Mucosa of descending colon (tissue), 3 donors: ENCODE results near the gene ANKRD33. TPM values are rescaled to one million over a fixed set of nuclear protein-coding genes. Genes with fewer than 3 reads are reported as not detected.

Experiments
- ATAC-seq: fragments of 200-7000 bp; cut with Tn5 transposase; one replicate; pipeline ENCODE4 v1.9.1; 2020; ENCODE audit warnings: mild to moderate bottlenecking, moderate library complexity
- DNase-seq, 3 donors: peaks; one replicate each; pipeline ENCODE4 v3.0.0-alpha.2; 2020
- H3K36me3 ChIP-seq: fragments of 200-600 bp; one replicate; pipeline ENCODE4 v1.8.0; 2021; ENCODE audit warnings: low read depth, mild to moderate bottlenecking
- H3K4me1 ChIP-seq: fragments of 200-600 bp; one replicate; pipeline ENCODE4 v1.8.0; 2021; ENCODE audit warnings: low read depth, mild to moderate bottlenecking
- H3K4me3 ChIP-seq: fragments of 200-600 bp; one replicate; pipeline ENCODE4 v1.8.0; 2021; ENCODE audit warnings: mild to moderate bottlenecking
- H3K9me3 ChIP-seq: fragments of 200-600 bp; one replicate; pipeline ENCODE4 v1.8.0; 2021; ENCODE audit warnings: mild to moderate bottlenecking
- intact Hi-C, 2 donors: fragments of 100-400 bp; cut with DNase I in 1 of 2; cut with micrococcal nuclease in 1 of 2; formaldehyde crosslinking; loops; one replicate each; pipeline versions ENCODE4 v1.11.0 to v1.11.1; 2022; cut with DNase I, micrococcal nuclease
- total RNA-seq, 3 donors: library from RNA; stranded (reverse); fragmentation: NEBNext Ultra II Directional in 2 of 3; extraction: Animal tissue kit (Norgen Biotek cat#: 25700) in 2 of 3; gene quantifications; one replicate each; pipeline versions ENCODE4 v1.2.1 to v1.2.4, GENCODE V29; 2021 to 2023
- TF ChIP-seq, protein P1 (sequence below): fragments of 200-600 bp; IDR thresholded peaks from one replicate; pipeline ENCODE4 v1.8.0; 2022; ENCODE audit warnings: antibody characterized with exemption, mild to moderate bottlenecking
- donor health status: DM: no; HTN: no; CAD: no; lungs with moderate emphysema.
- donor health status: DM: no; HTN: no; CAD: no.
- donor health status: DM: no; HTN: yes; CAD: no.

Gene ANKRD33
- total RNA-seq, 3 donors from 2014 or later, result 0.46 TPM; not detected in 2

DNA sequence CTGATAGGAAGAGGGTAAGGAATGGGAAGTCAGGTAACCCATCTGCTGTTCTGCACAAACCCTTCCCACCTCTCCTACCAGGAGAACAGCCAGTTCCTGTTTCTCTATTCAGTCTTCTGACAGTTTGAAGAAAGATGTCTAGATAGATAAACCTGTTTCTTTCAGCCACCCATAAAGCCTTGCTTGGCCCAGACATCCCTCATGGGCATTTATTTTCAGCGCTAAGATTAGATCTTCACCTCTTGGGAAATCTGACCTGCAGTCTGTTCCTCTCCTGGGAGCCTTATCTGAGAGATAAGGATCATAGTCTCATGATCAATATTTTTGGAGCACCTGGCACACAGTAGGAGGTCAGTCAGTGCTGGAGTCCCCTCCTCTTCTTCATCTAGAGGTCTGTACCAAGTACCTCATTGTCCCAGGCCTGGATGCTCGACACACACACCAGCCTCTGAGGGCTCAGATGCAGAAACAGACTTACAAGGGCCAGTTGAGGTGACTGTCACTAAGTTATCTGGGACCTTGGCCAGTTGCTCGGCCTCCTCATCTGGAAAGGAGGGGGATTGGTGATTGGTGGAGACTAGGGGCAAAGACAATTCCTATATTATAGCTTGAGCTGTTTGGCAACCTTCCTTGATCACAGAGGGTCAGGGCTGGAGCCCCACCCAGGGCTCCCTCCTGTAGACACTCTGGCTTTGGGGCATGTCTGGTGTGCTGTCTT lies 37.6 kb downstream of the ANKRD33 start:
- intact Hi-C loops, result loop anchor here in 1 of 2 donors (5.0 kb wide), 1 partner anchor 57 kb away; no protein-coding TSS in a partner anchor
- DNase-seq, result no peak
- no peak for ATAC-seq
- Histone ChIP-seq H3K4me1 (peaks cover 15% of the 10 kb centered on the region), H3K4me3 (no peak overlapping the region), H3K9me3 (no peaks in the 10 kb centered on the region), H3K36me3 (no peaks in the 10 kb centered on the region)
- TF ChIP-seq, protein P1, sequence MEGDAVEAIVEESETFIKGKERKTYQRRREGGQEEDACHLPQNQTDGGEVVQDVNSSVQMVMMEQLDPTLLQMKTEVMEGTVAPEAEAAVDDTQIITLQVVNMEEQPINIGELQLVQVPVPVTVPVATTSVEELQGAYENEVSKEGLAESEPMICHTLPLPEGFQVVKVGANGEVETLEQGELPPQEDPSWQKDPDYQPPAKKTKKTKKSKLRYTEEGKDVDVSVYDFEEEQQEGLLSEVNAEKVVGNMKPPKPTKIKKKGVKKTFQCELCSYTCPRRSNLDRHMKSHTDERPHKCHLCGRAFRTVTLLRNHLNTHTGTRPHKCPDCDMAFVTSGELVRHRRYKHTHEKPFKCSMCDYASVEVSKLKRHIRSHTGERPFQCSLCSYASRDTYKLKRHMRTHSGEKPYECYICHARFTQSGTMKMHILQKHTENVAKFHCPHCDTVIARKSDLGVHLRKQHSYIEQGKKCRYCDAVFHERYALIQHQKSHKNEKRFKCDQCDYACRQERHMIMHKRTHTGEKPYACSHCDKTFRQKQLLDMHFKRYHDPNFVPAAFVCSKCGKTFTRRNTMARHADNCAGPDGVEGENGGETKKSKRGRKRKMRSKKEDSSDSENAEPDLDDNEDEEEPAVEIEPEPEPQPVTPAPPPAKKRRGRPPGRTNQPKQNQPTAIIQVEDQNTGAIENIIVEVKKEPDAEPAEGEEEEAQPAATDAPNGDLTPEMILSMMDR, result no peak

DNA sequence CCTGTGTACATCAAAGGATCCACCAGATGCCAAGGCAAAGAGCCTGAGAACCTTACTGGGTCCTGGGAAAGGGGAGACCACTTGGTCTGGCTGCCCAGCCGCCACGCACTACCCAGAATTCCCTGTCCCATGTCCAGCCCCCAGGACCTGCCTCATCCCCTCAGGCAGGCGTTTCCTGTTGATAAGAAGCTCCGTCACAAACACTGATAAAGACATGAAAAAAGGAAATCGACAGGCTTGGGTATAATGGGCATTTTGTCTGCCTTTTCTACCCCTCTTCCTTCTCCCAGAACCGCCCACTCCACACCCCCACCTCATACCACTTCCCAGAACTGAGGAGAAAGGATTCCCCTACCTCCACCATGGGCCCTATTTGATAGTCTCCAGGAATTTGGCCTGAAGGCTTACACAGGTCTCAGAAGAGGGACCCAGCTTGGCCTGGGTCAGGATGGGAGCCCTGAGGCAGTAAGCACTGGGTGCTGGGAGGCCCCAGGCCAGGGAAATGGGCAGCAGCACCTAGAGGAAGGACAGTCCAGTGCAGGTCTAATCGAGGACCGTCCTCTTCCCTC lies 38.2 kb downstream of the ANKRD33 start:
- Histone ChIP-seq H3K4me1 (peaks cover 15% of the 10 kb centered on the region), H3K36me3 (no peaks in the 10 kb centered on the region), H3K4me3 (no peak overlapping the region), H3K9me3 (no peaks in the 10 kb centered on the region)
- TF ChIP-seq, protein P1, result no peak
- intact Hi-C loops, result loop anchor here in 1 of 2 donors (5.0 kb wide), 1 partner anchor 56 kb away; no protein-coding TSS in a partner anchor
- no peak for DNase-seq
- ATAC-seq, result no peak

DNA sequence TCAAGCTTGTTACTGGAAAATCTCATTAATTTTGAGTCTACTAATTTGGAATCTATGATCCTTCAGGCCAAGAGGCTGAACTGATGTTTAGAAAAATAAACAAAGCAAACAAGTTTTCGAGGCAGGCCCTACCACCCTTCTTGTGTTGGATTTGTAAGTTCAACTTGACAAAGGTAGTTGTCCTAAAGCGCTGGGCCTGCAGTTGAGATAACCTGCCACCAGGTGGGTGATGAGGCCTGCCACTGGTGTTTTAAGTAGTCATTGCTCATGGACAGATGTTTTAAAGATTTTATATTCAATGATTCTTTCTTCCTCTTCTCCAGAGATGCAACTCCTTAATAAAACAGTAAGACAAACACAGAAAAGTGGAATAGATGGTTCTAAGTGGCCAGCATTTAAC lies 38.8 kb downstream of the ANKRD33 start:
- ATAC-seq, result peak; percentile 40
- peak in 2 of 3 donors; percentile 81 to 86 for DNase-seq
- H3K9me3 ChIP-seq, result no peaks in the 10 kb centered on the region

DNA sequence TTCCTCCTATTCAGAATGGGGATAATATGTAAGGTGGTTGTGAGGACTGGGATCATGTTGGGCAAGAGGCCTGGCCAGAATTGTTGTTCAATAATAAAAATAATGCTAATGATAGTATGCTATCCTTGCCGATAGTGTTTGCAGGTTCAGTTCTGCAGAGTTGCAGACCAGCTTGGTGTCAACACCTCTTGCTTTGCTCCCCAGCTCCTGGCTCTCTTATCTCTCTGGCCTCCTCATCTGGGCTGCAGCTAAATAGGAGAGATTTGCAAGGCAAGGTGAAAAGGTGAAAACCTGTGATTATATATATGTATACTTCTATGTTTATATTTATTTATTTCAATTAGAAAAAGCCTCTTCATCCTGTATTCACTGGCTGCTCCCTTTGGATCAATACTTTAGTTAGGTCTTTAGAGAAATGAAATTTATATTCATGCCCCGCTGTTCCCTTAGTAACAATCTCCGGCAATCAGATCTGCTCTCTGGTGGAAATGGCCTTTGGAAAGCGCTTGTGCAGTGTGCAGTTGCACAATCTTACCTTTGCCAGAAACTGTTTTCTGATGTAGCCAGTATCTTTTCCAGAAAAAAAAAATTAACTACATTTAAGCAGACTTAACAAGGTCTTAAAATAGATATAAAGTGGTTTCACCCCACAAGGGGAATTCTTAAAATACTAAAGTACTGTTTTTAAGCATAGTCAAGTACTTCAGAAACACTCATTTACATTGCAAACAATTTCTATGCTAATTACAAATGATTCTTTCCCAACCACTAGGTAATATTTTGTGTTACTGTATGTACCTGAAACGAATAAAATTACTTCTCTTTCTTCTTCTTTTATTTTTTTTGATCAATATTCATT lies 44.5 kb downstream of the ANKRD33 start:
- intact Hi-C loops, result no loop called here
- ATAC-seq (no peak), DNase-seq (no peak)
- no peaks in the 10 kb centered on the region for H3K36me3 ChIP-seq
- H3K9me3 ChIP-seq, result no peaks in the 10 kb centered on the region
- TF ChIP-seq, protein P1, result no peak
- no peaks in the 10 kb centered on the region for H3K4me1 ChIP-seq
- H3K4me3 ChIP-seq, result no peak overlapping the region

More for the DNA sequence above, 38.8 kb downstream of the ANKRD33 start:
- no peak overlapping the region for H3K4me3 ChIP-seq
- intact Hi-C loops, result loop anchor here in 1 of 2 donors (5.0 kb wide), 1 partner anchor 56 kb away; no protein-coding TSS in a partner anchor
- peaks cover 15% of the 10 kb centered on the region for H3K4me1 ChIP-seq
- no peaks in the 10 kb centered on the region for H3K36me3 ChIP-seq
- TF ChIP-seq, protein P1, result peak; percentile 43

DNA sequence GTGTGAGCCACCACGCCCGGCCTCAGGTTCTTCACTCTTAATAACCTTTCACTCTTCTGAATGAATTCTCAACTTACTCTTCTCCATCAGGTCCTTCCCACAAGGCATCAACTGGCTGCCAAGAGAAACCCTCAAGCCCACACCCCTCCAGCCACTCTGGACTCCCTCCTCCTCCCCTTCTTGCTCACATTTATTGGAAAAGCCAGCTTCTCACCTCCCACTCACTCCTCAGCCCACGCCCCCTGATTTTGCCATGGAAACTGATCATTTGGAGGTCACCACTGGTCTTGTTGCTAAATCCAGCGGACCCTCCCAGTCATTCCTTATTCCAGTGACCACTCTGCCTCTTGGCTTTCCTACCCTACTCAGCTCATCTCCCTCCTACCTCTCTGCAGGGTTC lies 46.2 kb downstream of the ANKRD33 start:
- H3K9me3 ChIP-seq, result no peaks in the 10 kb centered on the region
- H3K4me3 ChIP-seq, result no peak overlapping the region
- H3K36me3 ChIP-seq, result no peaks in the 10 kb centered on the region
- DNase-seq (no peak), ATAC-seq (no peak)
- H3K4me1 ChIP-seq, result peaks cover 2% of the 10 kb centered on the region
- TF ChIP-seq, protein P1, result no peak
- intact Hi-C loops, result no loop called here
